Lower leg skin (tissue), 3 donors: ENCODE results near the gene MAT2B.

Experiments
- CTCF ChIP-seq, 3 donors: fragments of 450-650 bp; IDR thresholded peaks; one replicate each; pipeline ENCODE4 v1.5.1; 2016; ENCODE audit warnings: antibody characterized with exemption in 3 of 3, mild to moderate bottlenecking in 3 of 3, moderate library complexity in 2 of 3
- POLR2A ChIP-seq, 2 donors: fragments of 450-650 bp; IDR thresholded peaks; one replicate each; pipeline ENCODE4 v1.6.1; 2016 to 2017; ENCODE audit warnings: antibody characterized with exemption in 2 of 2, mild to moderate bottlenecking in 1 of 2, moderate library complexity in 1 of 2

GRCh38 chr5:163563112-163563511, 57.7 kb downstream of the MAT2B start:
- no peak for TF ChIP-seq CTCF (IDR thresholded peaks at IDR 0.05)
- TF ChIP-seq POLR2A (IDR thresholded peaks at IDR 0.05) = no peak
